Testis (tissue), 3 donors: ENCODE results near the gene PHF19. TPM values are rescaled to one million over a fixed set of nuclear protein-coding genes. Genes with fewer than 3 reads are reported as not detected.
A peak's percentile ranks its signal among the peaks of the same experiment; 100 is the strongest.

ENCODE experiments used
- DNase-seq: peaks from one replicate; pipeline ENCODE4 v3.0.0-alpha.2; 2019
- H3K27ac ChIP-seq, 2 donors: fragments of 200-600 bp; sonication (generic); one replicate each; pipeline ENCODE4 v1.5.1; 2019
- H3K27me3 ChIP-seq: fragments of 200-600 bp; sonication (generic); one replicate; pipeline ENCODE4 v1.5.1; 2019
- H3K36me3 ChIP-seq: fragments of 200-600 bp; sonication (generic); one replicate; pipeline ENCODE4 v1.5.1; 2017; ENCODE audit warnings: low read depth; ENCODE audit errors: missing control alignments
- H3K4me1 ChIP-seq: fragments of 200-600 bp; sonication (generic); one replicate; pipeline ENCODE4 v1.5.1; 2019
- H3K4me3 ChIP-seq, 2 donors: fragments of 200-600 bp; sonication (generic); one replicate each; pipeline ENCODE4 v1.5.1; 2017 to 2019
- H3K9me3 ChIP-seq: fragments of 200-600 bp; sonication (generic); one replicate; pipeline ENCODE4 v1.5.1; 2017
- CTCF ChIP-seq, 3 experiments: fragments of 450-650 bp in 2 of 3; fragments of 200-600 bp in 1 of 3; sonication (generic) in 1 of 3; IDR thresholded peaks; one replicate each; pipeline ENCODE4 v1.5.1; 2016 to 2019; ENCODE audit warnings: antibody characterized with exemption in 3 of 3, mild to moderate bottlenecking in 2 of 3, moderate library complexity in 1 of 3
- POLR2A ChIP-seq: fragments of 450-650 bp; IDR thresholded peaks from one replicate; pipeline ENCODE4 v1.6.1; 2017; ENCODE audit warnings: antibody characterized with exemption, mild to moderate bottlenecking, moderate library complexity
- WGBS, 2 donors: methylation state at CpG; one replicate each; pipeline ENCODE4 v1.1.5; 2018; 5-methylcytosine and 5-hydroxymethylcytosine counted together
- intact Hi-C: fragments of 100-400 bp; cut with DNase I; formaldehyde crosslinking; loops from one replicate; pipeline ENCODE4 v1.15.1; 2023; ENCODE audit warnings: low total_unique reads
- polyA plus RNA-seq: library from polyadenylated mRNA; stranded (reverse); fragments of 350-450 nt; fragmentation: Illumina TruSeq; extraction: RNeasy Lipid Tissue Mini Kit (QIAGEN cat#74804); gene quantifications from one replicate; pipeline ENCODE4 v1.2.3, GENCODE V29; 2014; ENCODE audit warnings: low read depth, low replicate concordance; ENCODE audit not compliant: insufficient read depth
- total RNA-seq, 2 donors: library from RNA; depleted of rRNA; stranded (reverse); fragments of >200 nt; gene quantifications; one replicate each; pipeline ENCODE4 v1.2.3, GENCODE V29; 2016

PHF19 gene
- total and polyA plus RNA-seq, 3 donors from 2014 or later = 28.5 to 41.7 (median 40.3) TPM

GRCh38 chr9:120877276-120878034, 467 bp upstream of the PHF19 start:
- TF ChIP-seq CTCF (IDR thresholded peaks at IDR 0.05) (no peak), POLR2A (no peak)
- Histone ChIP-seq H3K4me1 (peaks cover 4% of the 10 kb centered on the region), H3K4me3 (peak overlapping the region; percentile 64 to 69), H3K27me3 (no peaks in the 10 kb centered on the region), H3K36me3 (no peaks in the 10 kb centered on the region), H3K9me3 (no peaks in the 10 kb centered on the region), H3K27ac (peak overlapping the region in 1 of 2 donors; percentile 94)
- peak; percentile 70 for DNase-seq
- intact Hi-C loops = loop anchor here (5.0 kb wide), 1 partner anchor 50 kb away; the partner anchor contains the start of gene TRAF1
- WGBS, 2 donors = 3 to 14% methylated on average over 6 to 26 of the region's 63 CpGs

GRCh38 chr9:120875954-120876841, 790 bp downstream of the PHF19 start:
- peak; percentile 79 for DNase-seq
- H3K27ac ChIP-seq = peak overlapping the region; percentile 85 to 94
- H3K4me1 ChIP-seq = peaks cover 4% of the 10 kb centered on the region
- 1 to 4% methylated on average over 32 to 65 of the region's 65 CpGs for WGBS, 2 donors
- H3K4me3 ChIP-seq = peak overlapping the region; percentile 64 to 69
- TF ChIP-seq CTCF (IDR thresholded peaks at IDR 0.05) (no peak), POLR2A (no peak)
- H3K27me3 ChIP-seq = no peaks in the 10 kb centered on the region
- intact Hi-C loops = loop anchor here (5.0 kb wide), 1 partner anchor 51 kb away; the partner anchor contains the start of gene TRAF1
- H3K36me3 ChIP-seq = no peaks in the 10 kb centered on the region
- H3K9me3 ChIP-seq = no peaks in the 10 kb centered on the region

- Histone ChIP-seq H3K27me3 (no peaks in the 10 kb centered on the region), H3K4me1 (peaks cover 4% of the 10 kb centered on the region), H3K9me3 (no peaks in the 10 kb centered on the region), H3K4me3 (peak overlapping the region in 1 of 2 donors; percentile 69), H3K27ac (peak overlapping the region; percentile 85 to 94), H3K36me3 (no peaks in the 10 kb centered on the region)
- TF ChIP-seq CTCF (IDR thresholded peaks at IDR 0.05) (no peak), POLR2A (no peak)
- intact Hi-C loops = loop anchor here (5.0 kb wide), 1 partner anchor 52 kb away; the partner anchor contains the start of gene TRAF1
- no peak for DNase-seq
- 43% methylated on average over 7 of the region's 7 CpGs for WGBS, 2 donors
Measured at GRCh38 chr9:120875643-120875953, 1.4 kb downstream of the PHF19 start.

GRCh38 chr9:120875195-120875565, 1.8 kb downstream of the PHF19 start:
- H3K36me3 ChIP-seq = no peaks in the 10 kb centered on the region
- no peaks in the 10 kb centered on the region for H3K27me3 ChIP-seq
- H3K4me3 ChIP-seq = no peak overlapping the region
- no peak for TF ChIP-seq POLR2A
- TF ChIP-seq CTCF (IDR thresholded peaks at IDR 0.05) = no peak
- H3K9me3 ChIP-seq = no peaks in the 10 kb centered on the region
- intact Hi-C loops = loop anchor here (5.0 kb wide), 1 partner anchor 52 kb away; the partner anchor contains the start of gene TRAF1
- H3K27ac ChIP-seq = peak overlapping the region in 1 of 2 donors; percentile 94
- WGBS, 2 donors = 56 to 68% methylated on average over 4 of the region's 4 CpGs
- peaks cover 4% of the 10 kb centered on the region for H3K4me1 ChIP-seq
- DNase-seq = no peak
